GM21515 (cell line): ENCODE data around the gene CHMP1A.
"Not testable (repeated sequence)": the region's sequence is repeated elsewhere in the genome, so short reads cannot be mapped to it uniquely, and the experiment has no call there.

Experiments used
- ATAC-seq: cut with Tn5 transposase; IDR thresholded peaks from one replicate; pipeline ENCODE4 v1.9.1; 2021; ENCODE audit not compliant: unreplicated experiment

Gene CHMP1A

GRCh38 chr16:89657442-89658220 lies at the start of gene CHMP1A, which contains the start of gene SPATA33:
TSS of gene CHMP1A (minus strand) at chr16:89657708. CDS start at chr16:89657588, 120 bp downstream.
TSS of gene SPATA33 (plus strand) at chr16:89657836. CDS start at chr16:89657912, 76 bp downstream.
- ATAC-seq, result peak; percentile 79

- ATAC-seq, result no peak
Observed at GRCh38 chr16:89706518-89707260, 49.2 kb upstream of the CHMP1A start.

GRCh38 chr16:89705006-89705405 lies 47.5 kb upstream of the CHMP1A start:
- no peak for ATAC-seq

- ATAC-seq, result no peak
Observed at GRCh38 chr16:89704281-89704680, 46.8 kb upstream of the CHMP1A start.

- peak; percentile 60 for ATAC-seq
Observed at GRCh38 chr16:89701425-89702406, 44.2 kb upstream of the CHMP1A start, which contains the start of gene SPATA2L. TSS of gene SPATA2L (minus strand) at chr16:89701705. CDS start at chr16:89701232, 473 bp downstream.

GRCh38 chr16:89700649-89701424 lies 43.3 kb upstream of the CHMP1A start:
- ATAC-seq, result peak; percentile 6

- peak; percentile 39 for ATAC-seq
Observed at GRCh38 chr16:89700100-89700648, 42.7 kb upstream of the CHMP1A start.

GRCh38 chr16:89699629-89700099 lies 42.2 kb upstream of the CHMP1A start:
- ATAC-seq, result not testable (repeated sequence)

GRCh38 chr16:89698717-89699116 lies 41.2 kb upstream of the CHMP1A start:
- not testable (repeated sequence) for ATAC-seq

GRCh38 chr16:89697616-89698331 lies 40.3 kb upstream of the CHMP1A start:
- no peak for ATAC-seq

- ATAC-seq, result no peak
Observed at GRCh38 chr16:89697161-89697615, 39.7 kb upstream of the CHMP1A start.

- ATAC-seq, result no peak
Observed at GRCh38 chr16:89696670-89697128, 39.2 kb upstream of the CHMP1A start.

GRCh38 chr16:89695875-89696669 lies 38.6 kb upstream of the CHMP1A start:
- ATAC-seq, result no peak

- ATAC-seq, result no peak
Observed at GRCh38 chr16:89695086-89695874, 37.8 kb upstream of the CHMP1A start.

GRCh38 chr16:89694784-89695085 lies 37.2 kb upstream of the CHMP1A start:
- not testable (repeated sequence) for ATAC-seq

- no peak for ATAC-seq
Observed at GRCh38 chr16:89693931-89694783, 36.6 kb upstream of the CHMP1A start.
